GM19438 (cell line): ENCODE data around the gene TNS1.

Experiments
- ATAC-seq: cut with Tn5 transposase; IDR thresholded peaks from one replicate; pipeline ENCODE4 v1.9.1; 2021; ENCODE audit warnings: low read depth; ENCODE audit not compliant: unreplicated experiment

The TNS1 gene

GRCh38 chr2:217884985-217885384, 117.8 kb downstream of the TNS1 start:
- ATAC-seq, result no peak

- ATAC-seq, result no peak
These were observed 121.9 kb downstream of the TNS1 start for GRCh38 chr2:217880891-217881290.

- ATAC-seq, result no peak
These were observed 122.4 kb downstream of the TNS1 start for GRCh38 chr2:217880287-217880889.

- ATAC-seq, result no peak
These were observed 123.7 kb downstream of the TNS1 start for GRCh38 chr2:217878915-217879590.

- no peak for ATAC-seq
These were observed 124.9 kb downstream of the TNS1 start for GRCh38 chr2:217877866-217878265.

- ATAC-seq, result no peak
These were observed 126.6 kb downstream of the TNS1 start for GRCh38 chr2:217876253-217876570.

GRCh38 chr2:217875556-217876252, 127.1 kb downstream of the TNS1 start:
- no peak for ATAC-seq

- no peak for ATAC-seq
These were observed 127.7 kb downstream of the TNS1 start for GRCh38 chr2:217875138-217875537.

- no peak for ATAC-seq
These were observed 129.4 kb downstream of the TNS1 start for GRCh38 chr2:217873371-217873770.

GRCh38 chr2:217872319-217872718, 130.5 kb downstream of the TNS1 start:
- ATAC-seq, result no peak

- ATAC-seq, result no peak
These were observed 132.2 kb downstream of the TNS1 start for GRCh38 chr2:217870528-217871011.

- ATAC-seq, result no peak
These were observed 133.9 kb downstream of the TNS1 start for GRCh38 chr2:217868911-217869334.

- no peak for ATAC-seq
These were observed 134.4 kb downstream of the TNS1 start for GRCh38 chr2:217868265-217868892.

GRCh38 chr2:217866457-217866856, 136.3 kb downstream of the TNS1 start:
- no peak for ATAC-seq

- peak; percentile 63 for ATAC-seq
These were observed 137.6 kb downstream of the TNS1 start for GRCh38 chr2:217864963-217865772.

- ATAC-seq, result no peak
These were observed 138.9 kb downstream of the TNS1 start for GRCh38 chr2:217863883-217864282.

- no peak for ATAC-seq
These were observed 141.4 kb downstream of the TNS1 start for GRCh38 chr2:217861334-217861877.

GRCh38 chr2:217859926-217860325, 142.9 kb downstream of the TNS1 start:
- no peak for ATAC-seq

GRCh38 chr2:217858519-217859491, 144.0 kb downstream of the TNS1 start:
- ATAC-seq, result no peak
